Measurements from ENCODE around the gene LIN28B. TPM values are rescaled to one million over a fixed set of nuclear protein-coding genes. Genes with fewer than 3 reads are reported as not detected.

The LIN28B gene
- total and polyA plus RNA-seq, 2 donors (not counting 1 experiment from before 2014, with no cell fraction given): not detected

DNA sequence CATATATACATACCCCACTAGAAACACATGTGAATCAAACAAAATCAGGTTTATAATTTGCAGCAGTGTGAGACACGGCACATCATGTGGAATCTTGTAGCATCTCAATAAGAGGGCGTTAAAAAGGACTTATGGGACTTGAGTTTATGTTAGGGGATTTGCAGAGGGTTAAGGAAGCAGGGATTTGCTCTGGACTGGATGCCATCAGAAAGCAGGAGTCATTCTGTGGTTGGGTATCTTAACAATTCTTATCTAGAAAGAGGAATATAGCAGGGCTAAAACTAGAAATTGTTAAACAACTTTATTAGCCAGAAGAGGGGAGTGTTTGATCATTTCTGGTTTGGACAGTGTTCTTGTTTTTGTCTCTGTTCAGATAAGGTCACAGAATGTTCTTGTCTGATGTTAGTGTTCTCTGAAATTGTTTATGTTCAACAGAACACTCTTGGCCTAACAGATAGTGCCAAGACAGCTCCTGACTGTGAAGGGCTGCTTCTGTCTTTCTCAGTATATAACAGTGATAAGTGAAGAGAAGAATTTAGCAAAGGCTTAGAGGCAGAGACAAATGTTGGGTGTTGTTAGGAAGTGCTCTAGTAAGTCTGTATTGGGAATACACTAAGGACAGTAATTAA lies 39.2 kb downstream of the LIN28B start:
- no peak overlapping the region for H2AFZ ChIP-seq (ENCODE audit: low read length)
- H3K9me3 ChIP-seq (ENCODE audit: control insufficient read depth, insufficient read depth, low read depth, low read length): no peaks in the 10 kb centered on the region
- DNase-seq (ENCODE audit: low read depth in 2 of 2): peak; percentile 20 to 54
- H3K4me3 ChIP-seq (replicated peaks in 1 of 4; ENCODE audit: control extremely low read depth in 1 of 4, insufficient read depth in 1 of 4, low read depth in 3 of 4, low read length in 4 of 4): no peak overlapping the region
- no peaks in the 10 kb centered on the region for H4K20me1 ChIP-seq (ENCODE audit: control insufficient read depth, extremely low read depth, insufficient read depth, low read length)
- TF ChIP-seq, protein P1, sequence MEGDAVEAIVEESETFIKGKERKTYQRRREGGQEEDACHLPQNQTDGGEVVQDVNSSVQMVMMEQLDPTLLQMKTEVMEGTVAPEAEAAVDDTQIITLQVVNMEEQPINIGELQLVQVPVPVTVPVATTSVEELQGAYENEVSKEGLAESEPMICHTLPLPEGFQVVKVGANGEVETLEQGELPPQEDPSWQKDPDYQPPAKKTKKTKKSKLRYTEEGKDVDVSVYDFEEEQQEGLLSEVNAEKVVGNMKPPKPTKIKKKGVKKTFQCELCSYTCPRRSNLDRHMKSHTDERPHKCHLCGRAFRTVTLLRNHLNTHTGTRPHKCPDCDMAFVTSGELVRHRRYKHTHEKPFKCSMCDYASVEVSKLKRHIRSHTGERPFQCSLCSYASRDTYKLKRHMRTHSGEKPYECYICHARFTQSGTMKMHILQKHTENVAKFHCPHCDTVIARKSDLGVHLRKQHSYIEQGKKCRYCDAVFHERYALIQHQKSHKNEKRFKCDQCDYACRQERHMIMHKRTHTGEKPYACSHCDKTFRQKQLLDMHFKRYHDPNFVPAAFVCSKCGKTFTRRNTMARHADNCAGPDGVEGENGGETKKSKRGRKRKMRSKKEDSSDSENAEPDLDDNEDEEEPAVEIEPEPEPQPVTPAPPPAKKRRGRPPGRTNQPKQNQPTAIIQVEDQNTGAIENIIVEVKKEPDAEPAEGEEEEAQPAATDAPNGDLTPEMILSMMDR (conservative IDR thresholded peaks at IDR 0.05 in 1 of 2, IDR thresholded peaks at IDR 0.05 in 1 of 2; ENCODE audit: low read depth in 1 of 2, low read length in 2 of 2): no peak
- TF ChIP-seq EZH2 (IDR thresholded peaks at IDR 0.05; ENCODE audit: low read length, missing control alignments): no peak
- H3K36me3 ChIP-seq (ENCODE audit: control insufficient read depth, insufficient read depth, low read length): no peaks in the 10 kb centered on the region
- no peaks in the 10 kb centered on the region for H3K27me3 ChIP-seq (ENCODE audit: control insufficient read depth, insufficient read depth, low read length)
- H3K4me1 ChIP-seq (ENCODE audit: control insufficient read depth, extremely low read depth, insufficient read depth, low read length): no peaks in the 10 kb centered on the region
- H3K79me2 ChIP-seq (ENCODE audit: control insufficient read depth, insufficient read depth, low read length): no peaks in the 10 kb centered on the region
- H3K9ac ChIP-seq (ENCODE audit: insufficient read depth, low read length): no peak overlapping the region
- H3K27ac ChIP-seq (ENCODE audit: insufficient read depth, low read length): no peak overlapping the region
- H3K4me2 ChIP-seq (ENCODE audit: extremely low read depth, insufficient read depth, low read length): no peak overlapping the region

DNA sequence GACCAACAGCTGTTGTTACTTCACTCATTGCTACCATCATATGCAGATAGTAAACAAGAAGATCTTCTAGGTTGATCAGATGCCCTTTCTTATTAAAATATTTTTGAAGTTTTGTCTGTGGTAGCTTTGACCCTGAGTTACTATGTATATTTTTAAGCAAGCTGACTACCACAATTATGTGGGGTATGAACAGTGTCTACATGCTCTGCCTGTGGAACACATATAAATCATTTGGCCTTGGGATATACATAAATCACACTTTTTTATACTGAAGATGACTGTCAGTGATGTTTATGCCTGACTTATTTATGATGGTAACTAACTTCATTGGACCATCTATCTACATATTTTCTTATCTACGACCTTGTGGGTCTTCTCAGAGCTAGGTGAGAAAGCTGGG lies 44.2 kb downstream of the LIN28B start:
- no peak for TF ChIP-seq EZH2 (IDR thresholded peaks at IDR 0.05; ENCODE audit: low read length, missing control alignments)
- TF ChIP-seq, protein P1 (conservative IDR thresholded peaks at IDR 0.05 in 1 of 2, IDR thresholded peaks at IDR 0.05 in 1 of 2; ENCODE audit: low read depth in 1 of 2, low read length in 2 of 2): no peak
- Histone ChIP-seq H3K27ac (ENCODE audit: insufficient read depth, low read length) (no peak overlapping the region), H3K9me3 (ENCODE audit: control insufficient read depth, insufficient read depth, low read depth, low read length) (no peaks in the 10 kb centered on the region), H3K9ac (ENCODE audit: insufficient read depth, low read length) (no peak overlapping the region), H3K4me1 (ENCODE audit: control insufficient read depth, extremely low read depth, insufficient read depth, low read length) (no peaks in the 10 kb centered on the region), H2AFZ (ENCODE audit: low read length) (no peak overlapping the region), H3K36me3 (ENCODE audit: control insufficient read depth, insufficient read depth, low read length) (no peaks in the 10 kb centered on the region), H3K4me2 (ENCODE audit: extremely low read depth, insufficient read depth, low read length) (no peak overlapping the region), H3K27me3 (ENCODE audit: control insufficient read depth, insufficient read depth, low read length) (no peaks in the 10 kb centered on the region), H4K20me1 (ENCODE audit: control insufficient read depth, extremely low read depth, insufficient read depth, low read length) (no peaks in the 10 kb centered on the region), H3K4me3 (replicated peaks in 1 of 4; ENCODE audit: control extremely low read depth in 1 of 4, insufficient read depth in 1 of 4, low read depth in 3 of 4, low read length in 4 of 4) (no peak overlapping the region), H3K79me2 (ENCODE audit: control insufficient read depth, insufficient read depth, low read length) (no peaks in the 10 kb centered on the region)
- DNase-seq (ENCODE audit: low read depth in 2 of 2): no peak

GRCh38 chr6:105001906-105002305 lies 45.0 kb downstream of the LIN28B start:
- Histone ChIP-seq H3K4me1 (ENCODE audit: control insufficient read depth, extremely low read depth, insufficient read depth, low read length) (no peaks in the 10 kb centered on the region), H3K36me3 (ENCODE audit: control insufficient read depth, insufficient read depth, low read length) (no peaks in the 10 kb centered on the region), H3K79me2 (ENCODE audit: control insufficient read depth, insufficient read depth, low read length) (no peaks in the 10 kb centered on the region), H3K9me3 (ENCODE audit: control insufficient read depth, insufficient read depth, low read depth, low read length) (no peaks in the 10 kb centered on the region), H3K9ac (ENCODE audit: insufficient read depth, low read length) (no peak overlapping the region), H2AFZ (ENCODE audit: low read length) (no peak overlapping the region), H3K4me3 (replicated peaks in 1 of 4; ENCODE audit: control extremely low read depth in 1 of 4, insufficient read depth in 1 of 4, low read depth in 3 of 4, low read length in 4 of 4) (no peak overlapping the region), H4K20me1 (ENCODE audit: control insufficient read depth, extremely low read depth, insufficient read depth, low read length) (no peaks in the 10 kb centered on the region), H3K4me2 (ENCODE audit: extremely low read depth, insufficient read depth, low read length) (no peak overlapping the region), H3K27ac (ENCODE audit: insufficient read depth, low read length) (no peak overlapping the region), H3K27me3 (ENCODE audit: control insufficient read depth, insufficient read depth, low read length) (no peaks in the 10 kb centered on the region)
- no peak for DNase-seq (ENCODE audit: low read depth in 2 of 2)
- TF ChIP-seq EZH2 (IDR thresholded peaks at IDR 0.05; ENCODE audit: low read length, missing control alignments): no peak
- TF ChIP-seq, protein P1 (conservative IDR thresholded peaks at IDR 0.05 in 1 of 2, IDR thresholded peaks at IDR 0.05 in 1 of 2; ENCODE audit: low read depth in 1 of 2, low read length in 2 of 2): no peak
